Stimulated activated CD4-positive, alpha-beta T cell treated with anti-CD3 and anti-CD28 coated beads, Interleukin-4, amount 100 ng/mL, for 24 hours (primary cell): ENCODE results near the gene AIMP2.
"Not testable (repeated sequence)": the region's sequence is repeated elsewhere in the genome, so short reads cannot be mapped to it uniquely, and the experiment has no call there.

Experiments
- DNase-seq: peaks from one replicate; pipeline ENCODE4 v3.0.0-alpha.2; 2020

The AIMP2 gene

DNA sequence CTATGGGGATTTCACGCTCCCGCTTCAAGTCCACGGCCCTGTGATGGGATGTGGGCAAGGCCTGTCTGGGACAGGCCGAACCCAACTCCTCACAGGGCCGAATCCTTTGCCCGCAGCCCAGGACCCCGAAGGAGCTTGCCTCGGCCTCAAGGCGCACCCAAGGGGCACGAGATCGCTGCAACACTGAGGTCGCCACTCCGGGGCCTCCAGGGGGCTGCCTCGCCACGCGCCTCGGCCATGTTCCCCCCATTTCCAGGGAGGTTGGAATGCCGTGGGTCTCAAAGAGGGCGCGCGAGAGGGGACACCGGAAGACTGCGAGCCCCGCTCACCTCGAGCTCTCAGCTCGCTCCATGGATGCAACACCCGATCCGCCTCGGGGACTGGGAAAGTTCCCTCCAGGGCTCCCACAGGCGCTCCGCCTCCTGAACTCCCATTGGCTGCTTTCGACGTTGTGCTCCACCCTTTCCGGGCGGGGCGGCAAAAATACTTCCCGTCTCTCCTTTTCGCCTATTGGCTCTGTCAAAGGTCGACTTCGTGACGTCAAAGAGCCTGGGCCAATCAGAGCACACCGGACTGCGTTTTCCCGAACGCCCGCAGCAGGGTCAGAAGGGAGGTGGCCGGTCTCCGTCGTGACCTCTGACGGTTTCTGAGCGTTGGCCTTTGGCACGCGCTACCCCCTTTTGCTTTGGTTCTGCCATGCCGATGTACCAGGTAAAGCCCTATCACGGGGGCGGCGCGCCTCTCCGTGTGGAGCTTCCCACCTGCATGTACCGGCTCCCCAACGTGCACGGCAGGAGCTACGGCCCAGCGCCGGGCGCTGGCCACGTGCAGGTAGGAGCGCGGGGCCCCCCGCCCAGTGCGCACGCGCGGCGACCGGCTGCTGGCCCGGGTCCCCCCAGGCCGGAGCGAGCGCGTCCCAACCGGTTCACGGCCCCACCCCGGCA is at the start of gene AIMP2, which contains the start of gene PMS2:
Gene AIMP2 (plus strand): TSS at position 605 of the 944 bp plus-strand sequence. CDS start 92 bp downstream, at position 697.
Gene PMS2 (minus strand): TSS at position 382 of the 944 bp plus-strand sequence. CDS start 30 bp downstream, at position 352.
- peak; percentile 98 for DNase-seq

DNA sequence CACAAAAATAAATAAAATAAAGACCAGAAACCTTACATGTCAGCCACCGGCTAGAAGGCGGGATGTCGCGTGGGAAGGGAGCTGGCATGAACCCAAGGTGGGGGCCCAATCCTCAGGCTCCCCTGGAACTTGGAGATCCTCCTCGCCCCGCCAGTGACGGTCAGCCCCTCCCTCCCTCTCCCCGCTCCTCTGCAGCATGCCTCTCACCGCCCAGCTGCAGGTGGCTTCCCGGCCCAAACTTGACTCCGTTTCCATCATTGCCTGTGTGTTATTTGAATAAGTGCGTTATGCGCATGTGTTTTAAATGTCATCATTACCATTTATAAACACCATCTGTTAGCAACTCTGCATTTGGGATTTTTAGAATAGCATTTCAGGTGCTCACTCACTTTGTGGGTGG is 45.9 kb upstream of the AIMP2 start:
- not testable (repeated sequence) for DNase-seq

DNA sequence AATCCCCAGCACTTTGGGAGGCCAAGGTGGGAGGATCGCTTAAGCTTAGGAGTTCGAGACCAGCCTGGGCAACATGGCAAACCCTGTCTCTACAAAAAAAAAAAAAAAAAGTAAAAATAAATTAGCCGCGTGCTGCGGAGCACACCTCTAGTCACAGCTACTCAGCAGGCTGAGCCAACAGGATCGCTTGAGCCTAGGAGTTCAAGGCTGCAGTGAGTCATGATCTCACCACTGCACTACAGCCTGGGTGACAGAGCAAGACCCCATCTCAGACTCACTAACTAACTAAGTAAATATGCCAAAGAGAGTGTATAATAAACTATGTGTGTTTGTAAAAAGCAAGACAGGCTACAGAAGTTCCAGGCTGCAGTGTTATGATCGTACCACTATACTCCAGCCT is 45.3 kb upstream of the AIMP2 start:
- DNase-seq, result not testable (repeated sequence)

GRCh38 chr7:5970347-5970911 is 38.6 kb upstream of the AIMP2 start, which contains the start of gene RSPH10B:
RSPH10B (minus strand) TSS chr7:5970689; CDS start chr7:5967116, 3,573 bp downstream.
- DNase-seq, result not testable (repeated sequence)

GRCh38 chr7:5973580-5973979 is 35.5 kb upstream of the AIMP2 start:
- not testable (repeated sequence) for DNase-seq

GRCh38 chr7:5979680-5980314 is 29.3 kb upstream of the AIMP2 start:
- not testable (repeated sequence) for DNase-seq

DNA sequence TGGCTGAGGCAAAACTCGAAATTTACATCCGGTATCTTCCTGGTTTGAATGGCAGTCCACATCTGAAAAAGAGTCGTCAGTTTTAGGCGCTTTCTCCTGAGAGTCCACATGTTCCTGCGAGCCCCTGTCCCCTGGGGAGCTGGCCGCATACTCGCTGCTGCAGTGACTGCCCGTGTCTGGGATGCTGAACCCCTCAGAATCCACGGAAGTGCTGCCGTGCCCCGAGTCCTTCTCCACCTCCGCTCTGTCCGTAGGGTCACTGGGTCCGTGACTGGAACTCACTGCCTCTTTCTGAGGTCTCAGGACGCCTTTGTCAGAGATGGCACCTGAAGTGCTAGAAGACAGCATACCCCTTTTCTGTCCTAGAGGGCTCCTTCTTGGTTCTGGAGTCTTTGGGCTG is 22.0 kb upstream of the AIMP2 start:
- not testable (repeated sequence) for DNase-seq

- DNase-seq, result peak; percentile 43
Measured at GRCh38 chr7:5997210-5997808, 11.8 kb upstream of the AIMP2 start.

DNA sequence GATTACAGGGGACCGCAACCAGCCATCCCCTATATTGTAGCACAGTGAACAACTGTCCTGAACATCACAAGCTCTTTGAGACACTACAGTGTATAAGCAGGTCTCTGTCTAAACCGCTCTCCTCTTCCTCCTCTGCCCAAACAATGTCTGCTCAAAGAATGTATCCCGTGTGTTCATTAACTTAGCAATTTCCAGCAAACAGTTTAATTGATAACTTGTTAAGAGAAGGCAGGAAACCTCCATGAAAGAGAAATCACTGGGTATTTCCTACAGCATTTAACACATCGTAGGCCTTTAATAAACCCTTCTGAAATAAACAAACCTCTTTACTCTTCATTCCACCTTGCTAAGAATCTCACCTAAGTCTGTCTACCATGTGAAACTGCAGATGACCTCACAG is 1.7 kb upstream of the AIMP2 start:
- DNase-seq, result no peak

GRCh38 chr7:6007835-6008590 is 1.1 kb upstream of the AIMP2 start:
- not testable (repeated sequence) for DNase-seq

DNA sequence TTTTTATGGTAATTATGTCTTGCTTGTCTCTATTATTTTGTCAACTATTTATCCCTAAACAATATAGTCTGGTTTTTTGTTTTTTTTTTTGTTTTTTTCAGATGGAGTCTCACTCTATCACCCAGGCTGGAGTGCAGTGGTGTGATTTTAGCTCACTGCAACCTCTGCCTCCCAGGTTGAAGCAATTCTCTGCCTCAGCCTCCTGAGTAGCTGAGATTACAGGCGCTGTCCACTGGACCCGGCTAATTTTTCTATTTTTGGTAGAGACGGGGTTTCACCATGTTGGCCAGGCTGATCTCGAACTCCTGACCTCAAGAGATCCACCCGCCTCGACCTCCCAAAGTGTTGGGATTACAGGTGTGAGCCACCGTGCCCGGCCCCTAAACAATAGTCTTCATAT is 1.3 kb downstream of the AIMP2 start:
- not testable (repeated sequence) for DNase-seq

- no peak for DNase-seq
Measured at GRCh38 chr7:6011541-6011940, 2.5 kb downstream of the AIMP2 start.

DNA sequence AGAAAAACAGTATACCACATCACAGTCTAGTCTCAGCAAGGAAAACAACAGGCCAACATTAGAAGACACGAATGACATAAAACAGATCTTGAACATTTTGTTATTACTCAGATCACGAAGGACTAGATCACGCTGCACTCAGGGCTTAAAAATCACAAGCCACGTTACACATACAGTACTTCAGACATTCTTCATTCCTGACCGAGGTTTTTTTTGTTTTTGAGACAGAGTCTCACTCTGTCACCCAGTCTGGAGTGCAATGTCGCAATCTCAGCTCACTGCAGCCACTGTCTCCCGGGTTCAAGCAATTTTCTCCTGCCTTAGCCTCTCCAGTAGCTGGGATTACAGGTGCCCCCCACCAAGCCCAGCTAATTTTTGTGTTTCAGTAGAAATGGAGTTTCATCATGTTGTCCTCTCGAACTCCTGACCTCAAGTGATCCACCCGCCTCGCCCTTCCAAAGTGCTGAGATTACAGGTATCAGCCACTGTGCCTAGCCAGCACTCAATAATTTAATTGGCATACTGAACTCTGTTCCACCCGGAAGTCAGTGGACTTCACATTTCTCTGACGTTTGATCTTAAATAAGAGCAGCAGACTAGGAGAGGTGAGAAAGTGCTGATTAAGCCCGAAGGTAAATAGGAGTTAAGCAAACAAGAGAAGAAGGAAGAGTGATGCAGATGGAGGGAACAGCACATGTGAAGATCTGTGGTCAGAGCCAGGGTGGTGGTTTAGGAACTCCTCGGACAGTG is 3.5 kb downstream of the AIMP2 start:
- no peak for DNase-seq

DNA sequence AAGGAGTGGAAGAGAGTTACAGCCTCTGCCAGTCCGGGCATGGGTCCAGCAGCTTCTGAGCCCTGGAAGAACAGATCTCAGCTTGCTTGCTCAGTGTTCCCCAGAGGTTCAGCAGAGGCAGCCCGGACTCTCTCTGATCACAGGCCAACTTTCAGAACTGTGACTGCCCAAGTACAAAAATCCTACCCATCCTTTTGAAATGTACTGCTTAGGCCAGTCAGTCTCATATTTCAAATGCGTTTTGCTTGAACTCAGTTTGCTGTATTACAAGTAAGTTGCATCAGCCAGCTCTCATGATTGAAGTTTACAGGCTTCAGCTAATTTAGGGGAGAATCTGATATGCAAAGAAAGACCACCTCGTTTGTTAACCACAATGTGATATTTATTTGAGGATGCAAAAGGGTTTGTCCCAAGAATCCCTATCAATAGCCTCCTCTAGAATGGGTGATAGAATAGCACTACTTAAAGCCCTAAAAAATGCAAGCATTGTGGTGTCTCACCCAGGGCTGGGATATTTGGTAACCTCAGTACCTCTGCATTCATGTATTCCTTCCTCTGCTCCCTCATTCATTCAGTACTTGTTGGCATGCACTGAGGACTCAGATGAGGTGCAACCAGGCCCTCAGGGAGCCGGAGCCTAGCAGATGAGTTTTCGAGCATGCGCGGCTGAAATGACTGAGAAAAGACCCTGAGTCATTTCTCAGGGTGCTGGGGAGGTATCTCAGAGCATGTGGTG is 7.0 kb downstream of the AIMP2 start:
- no peak for DNase-seq

GRCh38 chr7:6016653-6016966 is 7.5 kb downstream of the AIMP2 start:
- no peak for DNase-seq

- DNase-seq, result no peak
Measured at GRCh38 chr7:6020371-6021286, 11.6 kb downstream of the AIMP2 start.

- DNase-seq, result no peak
Measured at GRCh38 chr7:6022707-6023106, 13.6 kb downstream of the AIMP2 start.

DNA sequence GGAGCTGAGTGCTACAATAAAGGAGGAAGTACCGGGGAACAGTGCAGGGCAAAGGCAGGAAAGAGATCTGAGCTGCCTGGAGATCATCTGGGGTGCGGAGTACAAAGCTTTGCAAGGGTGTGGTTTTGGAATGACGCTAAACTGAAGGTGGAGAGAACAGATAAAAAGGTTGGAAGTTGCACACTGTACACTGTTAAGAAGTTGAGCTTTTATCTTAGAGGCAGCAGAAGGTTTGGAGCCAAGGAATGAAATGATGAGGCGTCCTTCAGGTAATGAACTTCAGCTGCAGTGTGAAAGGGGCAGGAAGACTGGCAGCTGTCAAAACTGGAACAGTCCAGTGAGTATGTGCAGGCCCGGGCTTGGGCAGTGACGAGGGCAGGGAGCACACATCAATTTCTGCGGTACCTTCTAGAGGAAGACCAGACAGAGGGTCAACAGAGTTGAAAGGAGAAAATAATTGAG is 14.9 kb downstream of the AIMP2 start:
- no peak for DNase-seq

DNA sequence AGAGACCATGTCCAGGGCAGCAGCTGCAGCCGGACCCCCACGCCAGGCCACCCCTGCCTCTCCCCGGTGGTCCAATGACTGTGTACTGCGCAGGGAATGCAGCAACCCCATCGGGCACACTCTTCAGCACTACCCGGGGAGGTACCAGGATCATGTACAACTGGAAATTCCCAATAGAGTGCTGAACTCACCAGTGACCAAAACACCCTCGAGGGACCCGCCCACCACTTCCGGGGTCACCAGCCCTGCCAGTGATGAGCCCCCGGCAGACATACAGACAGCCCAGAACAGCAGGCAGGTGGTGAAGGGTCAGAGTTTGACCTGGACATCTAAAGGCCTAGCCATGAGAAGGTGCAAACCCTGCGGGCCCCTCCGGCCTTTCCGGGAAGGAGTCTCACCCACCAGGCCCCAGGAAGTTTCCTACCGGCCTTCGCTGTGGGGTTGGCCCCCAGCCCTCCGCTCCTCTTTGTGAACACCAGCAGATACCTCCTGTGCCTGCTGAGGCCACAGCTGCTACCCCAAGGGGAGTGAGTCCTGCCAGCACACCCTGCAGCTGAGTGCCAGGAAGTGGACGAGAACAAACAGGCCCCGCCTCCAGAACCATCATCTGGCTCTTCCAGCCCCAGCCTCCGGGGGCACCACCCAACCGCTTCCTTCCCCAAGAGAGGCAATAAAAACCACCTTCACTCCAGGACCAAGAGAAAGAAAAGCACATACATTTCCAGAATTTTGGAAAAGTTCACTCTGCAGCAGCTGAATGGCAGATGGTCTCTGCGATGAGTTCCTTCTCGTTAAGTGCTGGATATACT is 17.1 kb downstream of the AIMP2 start:
- DNase-seq, result peak; percentile 58
